Measurements from ENCODE around the gene TMEM86A.
A peak's percentile ranks its signal among the peaks of the same experiment; 100 is the strongest.

Gene TMEM86A

GRCh38 chr11:18727479-18728236 is 29.1 kb downstream of the TMEM86A start:
- peak; percentile 11 for DNase-seq

GRCh38 chr11:18728658-18729057 is 30.1 kb downstream of the TMEM86A start:
- DNase-seq = no peak

- no peak for DNase-seq
Observed at GRCh38 chr11:18729426-18729825, 30.8 kb downstream of the TMEM86A start.

GRCh38 chr11:18730020-18730419 is 31.4 kb downstream of the TMEM86A start:
- DNase-seq = no peak

- no peak for DNase-seq
Observed at GRCh38 chr11:18731441-18731840, 32.9 kb downstream of the TMEM86A start.

GRCh38 chr11:18731949-18732821 is 33.6 kb downstream of the TMEM86A start:
- peak; percentile 76 for DNase-seq

GRCh38 chr11:18733202-18733601 is 34.6 kb downstream of the TMEM86A start:
- no peak for DNase-seq

- no peak for DNase-seq
Observed at GRCh38 chr11:18736590-18737148, 38.1 kb downstream of the TMEM86A start.

- no peak for DNase-seq
Observed at GRCh38 chr11:18737642-18738041, 39.1 kb downstream of the TMEM86A start.

- no peak for DNase-seq
Observed at GRCh38 chr11:18739685-18740084, 41.1 kb downstream of the TMEM86A start.

- DNase-seq = no peak
Observed at GRCh38 chr11:18741783-18742182, 43.2 kb downstream of the TMEM86A start.

GRCh38 chr11:18743365-18743764 is 44.8 kb downstream of the TMEM86A start:
- DNase-seq = no peak

- no peak for DNase-seq
Observed at GRCh38 chr11:18743900-18744514, 45.4 kb downstream of the TMEM86A start.

- no peak for DNase-seq
Observed at GRCh38 chr11:18745251-18745650, 46.7 kb downstream of the TMEM86A start.

- no peak for DNase-seq
Observed at GRCh38 chr11:18748766-18749365, 50.3 kb downstream of the TMEM86A start.

GRCh38 chr11:18749681-18750319 is 51.2 kb downstream of the TMEM86A start:
- peak; percentile 48 for DNase-seq

GRCh38 chr11:18750944-18751343 is 52.4 kb downstream of the TMEM86A start:
- no peak for DNase-seq

- DNase-seq = peak; percentile 27
Observed at GRCh38 chr11:18752502-18752901, 53.9 kb downstream of the TMEM86A start.

GRCh38 chr11:18754308-18754707 is 55.7 kb downstream of the TMEM86A start:
- no peak for DNase-seq

Data from midbrain (tissue), 1 donor.